ENCODE results near the gene ANKRD13B. TPM values are rescaled to one million over a fixed set of nuclear protein-coding genes. Genes with fewer than 3 reads are reported as not detected.
A peak's percentile ranks its signal among the peaks of the same experiment; 100 is the strongest.

Gene ANKRD13B
- total and polyA plus RNA-seq, 2 of the 13 experiments (the other 11 are each of a cell fraction or from before 2014, with no cell fraction given): 1.7 to 1.8 TPM

- 0 out of 2 replicates have a peak overlapping the region, but pooled peaks have one; percentile 86 for H3K4me2 ChIP-seq (ENCODE audit: low read depth, low read length)
- no peaks in the 10 kb centered on the region for H4K20me1 ChIP-seq (ENCODE audit: insufficient read depth, low read length)
- H3K4me1 ChIP-seq (ENCODE audit: insufficient read depth, low read length): peaks cover 64% of the 10 kb centered on the region
- H3K4me3 ChIP-seq (replicated peaks in 1 of 3; ENCODE audit: insufficient read depth in 1 of 3, low read depth in 2 of 3, low read length in 3 of 3): no peak overlapping the region
- ATAC-seq (no peak), FAIRE-seq (no peak), DNase-seq (ENCODE audit: low spot score) (no peak)
- ChIA-PET CTCF (ENCODE audit: low intra/inter-chr PET ratio, low total read pairs) (no interaction called here), POLR2A (interaction anchor here (1.1 kb wide), 1 partner anchor 22 kb away, joined by 3 read pairs; no protein-coding TSS in a partner anchor)
- intact Hi-C loops (cut with micrococcal nuclease; ENCODE audit: unreplicated experiment) (loop anchor here (10.0 kb wide), 1 partner anchor 221 kb away; no protein-coding TSS in a partner anchor), in situ Hi-C loops (cut with HindIII; ENCODE audit: extremely low pct_ligation_motif_present, low pct_unique_long_range_greater_than_20kb) (no loop called here)
- H3K9ac ChIP-seq (ENCODE audit: insufficient read depth, low read depth, low read length): no peak overlapping the region
- H3K79me2 ChIP-seq (ENCODE audit: insufficient read depth, low read length): no peaks in the 10 kb centered on the region
- peak; percentile 56 for TF ChIP-seq ZNF652 (CRISPR knock-in tag; IDR thresholded peaks at IDR 0.05; ENCODE audit: borderline replicate concordance, low read depth)
- no peak for TF ChIP-seq POLR2A (IDR thresholded peaks at IDR 0.05; ENCODE audit: insufficient read depth in 1 of 2, low read depth in 2 of 2, low read length in 2 of 2)
- TF ChIP-seq MATR3 (CRISPR knock-in tag; IDR thresholded peaks at IDR 0.05): no peak
- H3K27ac ChIP-seq (ENCODE audit: extremely low read length, insufficient read depth, low read length): no peak overlapping the region
- no peaks in the 10 kb centered on the region for H3K36me3 ChIP-seq (replicated peaks in 1 of 2; ENCODE audit: control insufficient read depth in 1 of 2, insufficient read depth in 2 of 2, low read length in 2 of 2)
- no TSS peak for BruUV-seq (replicated peaks)
- WGBS (ENCODE audit: low lambda C conversion rate): 40% methylated on average over 1 of the region's 7 CpGs
- no peaks in the 10 kb centered on the region for H3K9me3 ChIP-seq (ENCODE audit: low read length)
- H2AFZ ChIP-seq (ENCODE audit: low read length): no peak overlapping the region
- H3K27me3 ChIP-seq (ENCODE audit: control insufficient read depth in 1 of 2, insufficient read depth in 2 of 2, low read length in 2 of 2): peaks cover 3 to 33% of the 10 kb centered on the region in 2 experiments; a peak in 3 of 5 replicates
Observed at GRCh38 chr17:29595107-29595942, 2.4 kb downstream of the ANKRD13B start.

DNA sequence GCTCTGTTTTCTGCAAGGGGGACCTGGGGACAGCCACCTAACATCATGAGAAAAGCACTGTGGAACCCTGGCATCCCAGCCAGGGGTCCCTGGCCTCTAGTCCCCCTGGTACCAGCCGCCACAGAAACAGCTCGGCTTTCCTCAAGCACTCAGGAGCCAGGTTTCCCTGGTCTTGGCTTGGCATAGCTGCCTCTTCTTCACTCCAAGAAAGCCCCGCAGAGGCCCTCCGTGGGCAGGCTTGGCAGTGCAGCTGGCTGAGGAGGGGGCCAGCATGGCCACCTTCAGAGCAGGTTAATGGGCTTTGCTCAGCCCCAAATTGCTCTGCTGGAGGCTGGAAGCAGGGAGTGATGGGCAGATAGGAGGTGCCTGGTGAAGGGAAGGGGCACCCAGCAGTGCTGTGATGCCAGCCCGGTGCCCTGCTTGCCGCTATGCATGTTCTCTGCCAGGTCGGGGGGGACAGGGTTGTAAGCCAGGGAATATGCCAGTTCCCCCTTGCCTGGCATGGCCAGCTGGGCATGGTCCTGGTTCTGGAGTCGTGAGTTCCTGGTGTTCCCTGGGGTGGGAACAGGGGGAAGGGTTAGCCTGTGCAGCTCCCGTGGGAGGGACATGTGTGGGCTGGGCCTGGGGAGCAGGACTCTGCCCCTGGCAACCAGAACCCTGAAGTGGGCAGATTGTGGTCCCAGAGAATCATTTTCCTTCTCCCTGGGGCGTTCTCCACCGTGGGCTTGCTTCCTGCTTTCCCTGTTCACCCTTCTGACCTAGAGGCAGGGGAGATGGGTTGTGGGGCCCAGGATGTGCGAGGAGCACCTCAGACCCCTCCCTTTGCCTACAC, 3.2 kb downstream of the ANKRD13B start:
- ATAC-seq (no peak), DNase-seq (ENCODE audit: low spot score) (no peak), FAIRE-seq (no peak)
- H3K9ac ChIP-seq (ENCODE audit: insufficient read depth, low read depth, low read length): no peak overlapping the region
- H2AFZ ChIP-seq (ENCODE audit: low read length): no peak overlapping the region
- no peaks in the 10 kb centered on the region for H4K20me1 ChIP-seq (ENCODE audit: insufficient read depth, low read length)
- H3K4me2 ChIP-seq (ENCODE audit: low read depth, low read length): no peak overlapping the region
- H3K4me3 ChIP-seq (replicated peaks in 1 of 3; ENCODE audit: insufficient read depth in 1 of 3, low read depth in 2 of 3, low read length in 3 of 3): no peak overlapping the region
- POLR2A ChIA-PET: interaction anchor here (0.6 to 1.1 kb wide), 2 partner anchors 21 to 338 kb away, joined by 3 read pairs; no protein-coding TSS in a partner anchor
- CTCF ChIA-PET (ENCODE audit: low intra/inter-chr PET ratio, low total read pairs): no interaction called here
- intact Hi-C loops (cut with micrococcal nuclease; ENCODE audit: unreplicated experiment): loop anchor here (10.0 kb wide), 1 partner anchor 221 kb away; no protein-coding TSS in a partner anchor
- H3K4me1 ChIP-seq (ENCODE audit: insufficient read depth, low read length): peaks cover 57% of the 10 kb centered on the region
- BruUV-seq (replicated peaks): no TSS peak
- no peak overlapping the region for H3K27ac ChIP-seq (ENCODE audit: extremely low read length, insufficient read depth, low read length)
- TF ChIP-seq TOE1 (CRISPR knock-in tag; IDR thresholded peaks at IDR 0.05) (no peak), HNRNPL (IDR thresholded peaks at IDR 0.05; ENCODE audit: low read depth, low read length) (0 out of 2 replicates have a peak, but pooled peaks have one; percentile 49)
- no peaks in the 10 kb centered on the region for H3K36me3 ChIP-seq (replicated peaks in 1 of 2; ENCODE audit: control insufficient read depth in 1 of 2, insufficient read depth in 2 of 2, low read length in 2 of 2)
- no peaks in the 10 kb centered on the region for H3K9me3 ChIP-seq (ENCODE audit: low read length)
- no peaks in the 10 kb centered on the region for H3K79me2 ChIP-seq (ENCODE audit: insufficient read depth, low read length)
- peaks cover 3 to 33% of the 10 kb centered on the region in 2 experiments; a peak in 3 of 5 replicates for H3K27me3 ChIP-seq (ENCODE audit: control insufficient read depth in 1 of 2, insufficient read depth in 2 of 2, low read length in 2 of 2)
- in situ Hi-C loops (cut with HindIII; ENCODE audit: extremely low pct_ligation_motif_present, low pct_unique_long_range_greater_than_20kb): no loop called here
- WGBS (ENCODE audit: low lambda C conversion rate): 50% methylated on average over 4 of the region's 12 CpGs

All from HepG2 (cell line).